ENCODE measurements around the gene DACH1.
A peak's percentile ranks its signal among the peaks of the same experiment; 100 is the strongest.

The DACH1 gene

DNA sequence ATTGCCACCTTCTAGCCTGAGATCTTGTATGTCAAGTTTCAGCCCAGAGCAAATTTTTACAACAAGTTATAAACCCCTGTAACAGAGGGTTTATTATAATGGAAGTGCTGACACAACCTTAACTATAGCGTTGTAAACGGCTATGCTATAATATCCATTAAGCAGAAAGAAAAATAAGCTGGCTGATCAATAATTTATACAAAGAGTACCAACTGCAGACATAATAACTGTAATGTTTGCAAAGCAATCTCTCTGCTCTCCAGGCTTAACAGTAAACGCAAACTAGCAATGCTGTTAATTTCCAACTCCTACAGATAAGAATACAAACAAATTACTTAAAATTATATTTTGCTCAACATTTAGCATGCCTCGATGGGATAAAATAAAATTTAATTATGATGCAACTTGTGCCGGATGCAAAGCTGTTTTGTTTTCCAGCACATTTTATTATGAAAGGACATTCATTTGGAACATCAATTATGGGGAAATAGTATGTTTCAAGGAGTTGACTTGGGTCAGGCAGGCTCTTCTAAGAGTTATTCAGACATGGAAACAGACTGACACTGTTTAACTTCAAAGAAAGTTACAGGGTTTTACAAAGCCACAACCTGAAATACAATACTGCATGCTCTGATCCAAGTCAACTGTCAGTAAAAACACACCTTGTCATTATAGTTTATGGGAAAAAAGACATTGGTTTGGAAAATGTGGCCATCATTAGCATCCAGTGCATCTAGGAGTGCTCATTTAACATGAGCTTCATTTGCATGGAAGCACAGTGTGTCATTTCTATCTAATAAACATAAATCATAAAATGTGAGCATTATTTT is 6.6 kb upstream of the DACH1 start:
- H3K4me1 Mint-ChIP-seq (ENCODE audit: low read depth) = no peaks in the 10 kb centered on the region
- no peaks in the 10 kb centered on the region for H3K9me3 Mint-ChIP-seq
- no peaks in the 10 kb centered on the region for H3K36me3 Mint-ChIP-seq (ENCODE audit: low read depth)

GRCh38 chr13:71871844-71872243 is 4.8 kb upstream of the DACH1 start:
- Mint-ChIP-seq H3K27me3 (peaks cover 32% of the 10 kb centered on the region), H3K4me3 (no peak overlapping the region), H3K4me1 (ENCODE audit: low read depth) (peaks cover 7% of the 10 kb centered on the region), H3K27ac (no peak overlapping the region), H3K9me3 (no peaks in the 10 kb centered on the region), H3K36me3 (ENCODE audit: low read depth) (no peaks in the 10 kb centered on the region)
- no peak for DNase-seq

More for the DNA sequence above, 6.6 kb upstream of the DACH1 start:
- Mint-ChIP-seq H3K27ac (no peak overlapping the region), H3K27me3 (peaks cover 18% of the 10 kb centered on the region), H3K4me3 (no peak overlapping the region)
- DNase-seq = no peak

- no peak overlapping the region for H3K27ac Mint-ChIP-seq
- no peaks in the 10 kb centered on the region for H3K9me3 Mint-ChIP-seq
- no peak overlapping the region for H3K4me3 Mint-ChIP-seq
- no peaks in the 10 kb centered on the region for H3K36me3 Mint-ChIP-seq (ENCODE audit: low read depth)
- H3K4me1 Mint-ChIP-seq (ENCODE audit: low read depth) = peaks cover 7% of the 10 kb centered on the region
- DNase-seq = no peak
- H3K27me3 Mint-ChIP-seq = peaks cover 37% of the 10 kb centered on the region
Observed at GRCh38 chr13:71871176-71871754, 4.3 kb upstream of the DACH1 start.

GRCh38 chr13:71870100-71870499 is 3.1 kb upstream of the DACH1 start:
- Mint-ChIP-seq H3K27ac (no peak overlapping the region), H3K36me3 (ENCODE audit: low read depth) (no peaks in the 10 kb centered on the region), H3K9me3 (no peaks in the 10 kb centered on the region), H3K4me3 (no peak overlapping the region), H3K27me3 (peaks cover 42% of the 10 kb centered on the region), H3K4me1 (ENCODE audit: low read depth) (peaks cover 11% of the 10 kb centered on the region)
- DNase-seq = no peak

DNA sequence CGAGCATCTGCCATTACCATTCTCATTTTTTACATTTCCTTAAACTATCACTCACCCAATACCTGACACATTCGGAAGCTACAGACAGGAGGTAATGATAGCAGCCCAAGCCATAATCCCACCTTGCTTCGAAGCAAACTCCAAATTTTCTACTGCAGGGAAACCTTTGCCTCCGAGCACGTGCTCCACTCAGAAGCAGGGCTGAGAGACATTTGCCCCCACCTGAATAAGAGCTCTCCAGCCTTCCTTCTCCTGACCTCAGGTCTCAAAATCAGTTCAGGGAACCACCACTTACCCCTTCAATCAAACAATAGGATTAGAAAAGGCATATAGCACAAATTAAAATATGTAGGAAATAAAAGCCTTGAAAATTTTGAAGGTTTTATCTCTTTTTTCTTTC is 2.3 kb upstream of the DACH1 start:
- Mint-ChIP-seq H3K27ac (no peak overlapping the region), H3K4me3 (no peak overlapping the region), H3K27me3 (peaks cover 50% of the 10 kb centered on the region), H3K36me3 (ENCODE audit: low read depth) (no peaks in the 10 kb centered on the region), H3K4me1 (ENCODE audit: low read depth) (peaks cover 20% of the 10 kb centered on the region), H3K9me3 (no peaks in the 10 kb centered on the region)
- no peak for DNase-seq

DNA sequence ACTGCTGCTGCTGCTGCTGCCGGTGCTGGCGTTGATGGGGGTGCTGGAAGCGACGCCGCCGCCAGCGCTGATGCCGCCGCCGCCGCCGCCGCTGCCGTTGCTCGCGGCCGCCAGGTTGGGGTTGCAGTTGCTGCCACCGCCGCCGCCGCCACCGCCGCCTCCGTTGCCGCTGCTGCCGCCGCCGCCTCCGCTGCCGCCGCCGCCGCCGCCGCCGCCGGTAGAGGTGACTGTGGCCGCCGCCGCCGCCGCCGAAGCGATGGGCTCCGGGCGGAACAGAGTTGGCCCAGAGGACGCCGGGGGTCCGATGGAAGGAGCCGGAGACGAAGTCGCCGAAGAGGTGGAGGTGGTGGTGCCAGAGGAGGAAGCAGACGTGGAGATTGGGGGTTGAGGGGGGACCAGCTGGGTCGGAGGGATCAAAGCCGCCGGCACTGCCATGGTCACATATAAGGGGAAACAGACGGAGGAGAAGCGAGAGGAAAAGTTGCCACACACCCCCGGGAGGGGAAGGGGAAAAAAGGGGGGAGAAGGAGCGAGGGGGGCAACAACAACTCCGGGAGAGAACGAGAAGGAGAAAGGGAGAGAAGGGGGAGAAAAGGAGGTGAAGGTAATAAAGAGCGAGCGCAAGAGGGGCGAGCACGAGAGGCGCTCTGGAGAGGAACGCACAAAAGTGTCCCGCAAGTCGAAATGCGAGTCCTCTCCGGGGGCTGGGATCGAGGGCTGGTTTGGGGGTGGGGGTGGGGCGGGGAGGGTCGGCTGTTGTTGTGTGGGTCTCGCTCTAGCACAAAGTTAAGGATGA is 471 bp downstream of the DACH1 start:
- Mint-ChIP-seq H3K9me3 (no peaks in the 10 kb centered on the region), H3K36me3 (ENCODE audit: low read depth) (no peaks in the 10 kb centered on the region), H3K27ac (no peak overlapping the region), H3K4me3 (peak overlapping the region; percentile 69), H3K27me3 (peaks cover 69% of the 10 kb centered on the region), H3K4me1 (ENCODE audit: low read depth) (peaks cover 20% of the 10 kb centered on the region)
- peak; percentile 41 for DNase-seq

DNA sequence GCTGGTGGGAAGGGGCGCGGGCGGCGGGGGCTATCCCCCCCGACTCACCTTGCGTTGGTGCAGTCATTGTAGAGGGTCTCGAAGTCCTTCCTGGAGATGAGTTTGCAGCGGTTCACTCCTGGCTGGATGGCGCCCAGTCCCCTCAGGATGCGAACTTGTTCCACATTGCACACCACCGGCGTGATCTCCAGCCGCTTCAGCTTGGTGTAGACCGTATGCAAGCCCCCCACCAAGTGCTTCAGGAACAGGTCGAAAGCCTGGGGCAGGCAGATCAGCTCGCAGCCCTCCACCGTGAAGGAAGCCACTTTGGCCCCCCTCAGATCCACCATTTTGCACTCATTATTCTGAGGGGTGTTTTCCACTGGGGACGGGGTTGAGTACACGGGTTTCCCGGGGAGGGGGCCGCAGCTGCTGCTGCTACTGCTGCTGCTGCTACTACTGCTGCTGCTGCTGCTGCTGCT is 1.1 kb downstream of the DACH1 start:
- Mint-ChIP-seq H3K4me1 (ENCODE audit: low read depth) (peaks cover 20% of the 10 kb centered on the region), H3K9me3 (no peaks in the 10 kb centered on the region), H3K36me3 (ENCODE audit: low read depth) (no peaks in the 10 kb centered on the region), H3K27ac (no peak overlapping the region), H3K27me3 (peaks cover 69% of the 10 kb centered on the region), H3K4me3 (peak overlapping the region; percentile 52)
- peak; percentile 33 for DNase-seq

- H3K36me3 Mint-ChIP-seq (ENCODE audit: low read depth) = no peaks in the 10 kb centered on the region
- no peak overlapping the region for H3K27ac Mint-ChIP-seq
- H3K4me1 Mint-ChIP-seq (ENCODE audit: low read depth) = peaks cover 20% of the 10 kb centered on the region
- H3K9me3 Mint-ChIP-seq = no peaks in the 10 kb centered on the region
- H3K27me3 Mint-ChIP-seq = peaks cover 64% of the 10 kb centered on the region
- H3K4me3 Mint-ChIP-seq = peak overlapping the region; percentile 80
- DNase-seq = peak; percentile 37
Observed at GRCh38 chr13:71864986-71865873, 1.8 kb downstream of the DACH1 start.

DNA sequence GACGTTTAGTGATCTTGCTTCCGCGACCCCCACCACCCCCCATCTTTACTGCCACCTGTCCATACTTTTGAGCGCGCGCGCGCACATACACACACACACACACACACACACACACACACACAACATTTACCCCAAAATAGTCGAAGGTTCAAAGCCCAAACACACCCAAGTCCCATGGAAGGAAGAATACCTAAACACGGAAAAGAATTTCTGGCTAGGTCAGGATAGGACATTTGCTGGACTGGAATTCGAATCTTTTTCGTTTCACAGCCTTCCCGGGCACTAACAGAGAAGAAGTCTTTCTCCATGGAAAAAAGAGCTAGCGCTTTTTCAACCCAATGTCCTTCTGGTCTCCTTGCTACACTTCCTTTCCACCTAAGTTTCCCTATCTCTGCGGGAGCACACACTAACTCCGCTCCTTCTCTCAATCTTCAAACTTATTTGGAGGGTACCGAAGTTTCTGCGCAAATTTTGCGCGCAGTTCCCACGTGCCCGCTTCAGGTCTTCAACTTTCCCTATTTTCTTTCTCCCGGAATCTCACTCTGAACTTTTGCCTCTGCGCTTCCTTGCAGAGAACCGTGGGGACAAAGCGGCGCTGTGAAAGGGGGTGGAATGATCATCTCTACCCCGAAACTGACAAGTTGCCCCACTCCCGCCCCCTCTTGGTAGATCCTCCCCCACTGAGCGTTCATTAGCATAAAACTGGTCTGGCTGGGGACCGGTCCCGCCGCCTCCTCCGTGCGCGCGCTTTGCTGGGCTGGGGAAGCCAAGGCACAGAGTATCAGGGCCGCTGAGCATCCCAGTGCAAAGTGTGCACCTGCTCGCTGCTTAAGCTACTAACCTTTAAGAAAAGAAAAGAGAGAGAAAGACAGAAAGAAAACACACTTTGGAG is 2.7 kb downstream of the DACH1 start:
- Mint-ChIP-seq H3K4me3 (peak overlapping the region; percentile 80), H3K36me3 (ENCODE audit: low read depth) (no peaks in the 10 kb centered on the region)

DNA sequence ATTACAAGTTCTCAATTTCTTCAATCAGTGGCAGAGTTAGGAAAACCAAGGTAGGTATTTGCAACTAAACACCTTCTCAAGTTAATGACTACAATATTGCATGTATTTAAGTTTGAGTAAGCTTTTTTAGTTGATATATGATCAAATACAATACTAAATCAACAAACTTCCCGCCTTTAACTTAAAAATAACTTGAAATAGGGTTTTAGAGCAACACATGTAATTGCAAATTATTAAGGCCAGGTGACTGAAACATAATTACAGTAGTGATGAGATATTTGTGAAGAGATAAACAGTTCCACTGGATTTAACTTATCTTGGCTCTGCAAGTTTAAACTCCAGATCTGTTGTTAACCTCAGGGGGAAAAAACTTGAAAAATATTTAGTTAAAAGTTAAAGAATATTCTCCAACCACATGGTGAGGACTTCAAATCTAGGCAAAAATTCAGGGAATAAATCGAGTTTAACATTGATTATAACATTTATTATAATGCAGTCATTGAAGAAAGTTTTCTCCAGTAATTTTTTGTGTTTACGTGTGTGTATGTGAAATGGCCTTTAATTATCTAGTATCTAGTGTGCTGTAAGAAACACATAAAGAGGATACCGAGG is 3.6 kb downstream of the DACH1 start:
- H3K27me3 Mint-ChIP-seq = peaks cover 50% of the 10 kb centered on the region
- H3K9me3 Mint-ChIP-seq = no peaks in the 10 kb centered on the region
- H3K27ac Mint-ChIP-seq = no peak overlapping the region
- no peaks in the 10 kb centered on the region for H3K36me3 Mint-ChIP-seq (ENCODE audit: low read depth)
- no peak overlapping the region for H3K4me3 Mint-ChIP-seq
- DNase-seq = no peak
- H3K4me1 Mint-ChIP-seq (ENCODE audit: low read depth) = peaks cover 20% of the 10 kb centered on the region

More for the DNA sequence above, 2.7 kb downstream of the DACH1 start:
- Mint-ChIP-seq H3K27ac (no peak overlapping the region), H3K9me3 (no peaks in the 10 kb centered on the region), H3K27me3 (peaks cover 57% of the 10 kb centered on the region), H3K4me1 (ENCODE audit: low read depth) (peaks cover 20% of the 10 kb centered on the region)
- DNase-seq = peak; percentile 33

DNA sequence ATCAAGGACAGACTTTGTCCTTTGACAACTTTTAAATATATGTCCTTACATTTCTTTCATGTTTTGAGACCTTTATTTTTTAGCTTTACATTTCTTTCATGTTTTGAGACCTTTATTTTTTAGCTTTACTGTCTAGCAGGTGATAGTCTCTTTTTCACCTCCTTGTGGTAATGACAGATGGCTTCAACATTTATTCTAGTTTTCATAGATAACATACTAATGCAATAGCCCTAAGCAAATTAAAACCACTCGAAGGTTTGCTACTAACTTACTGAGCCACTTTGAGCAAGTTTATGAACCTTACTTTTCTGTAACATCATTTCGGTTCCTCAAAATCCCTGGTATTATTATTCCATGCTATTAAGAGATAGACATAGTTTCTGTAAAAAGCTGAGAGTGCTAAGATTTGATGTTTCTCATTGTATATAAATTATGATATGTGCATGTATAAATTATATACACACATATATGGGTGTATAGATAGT is 4.5 kb downstream of the DACH1 start:
- Mint-ChIP-seq H3K4me3 (no peak overlapping the region), H3K27ac (no peak overlapping the region), H3K27me3 (peaks cover 43% of the 10 kb centered on the region), H3K36me3 (ENCODE audit: low read depth) (no peaks in the 10 kb centered on the region), H3K4me1 (ENCODE audit: low read depth) (peaks cover 20% of the 10 kb centered on the region), H3K9me3 (no peaks in the 10 kb centered on the region)
- no peak for DNase-seq

DNA sequence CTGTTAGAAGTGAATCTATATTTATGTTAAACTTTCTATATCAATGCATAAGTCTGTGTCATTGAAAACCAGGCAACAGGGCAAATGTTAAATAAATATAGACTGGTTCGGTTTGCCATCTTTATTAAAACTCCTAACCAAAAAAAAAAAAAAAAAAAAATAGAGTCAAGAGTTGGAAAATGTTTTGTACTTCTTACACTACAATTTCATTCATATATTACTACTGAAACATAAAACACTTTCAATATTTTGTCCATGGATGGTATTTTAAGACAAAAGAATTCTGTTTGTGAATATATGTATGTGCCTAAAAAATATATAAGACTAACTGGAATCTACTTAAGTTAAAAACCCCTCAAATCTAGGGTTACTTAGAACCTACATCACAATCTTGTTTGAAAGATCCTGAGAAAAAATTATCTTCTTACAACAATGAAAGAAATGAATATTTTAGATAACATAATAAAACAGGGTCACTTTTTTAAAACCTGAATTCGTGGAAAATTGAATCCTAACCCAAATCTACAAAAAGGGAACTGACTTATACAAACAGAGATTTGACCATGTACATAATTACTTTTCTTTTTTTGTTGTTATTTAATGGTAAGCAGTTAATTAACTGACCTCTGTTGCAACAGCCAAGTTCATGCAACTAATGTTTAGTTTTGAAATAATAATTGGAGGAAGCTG is 5.1 kb downstream of the DACH1 start:
- H3K4me1 Mint-ChIP-seq (ENCODE audit: low read depth) = peaks cover 14% of the 10 kb centered on the region
- DNase-seq = no peak

More for the DNA sequence above, 5.1 kb downstream of the DACH1 start:
- Mint-ChIP-seq H3K36me3 (ENCODE audit: low read depth) (no peaks in the 10 kb centered on the region), H3K4me3 (no peak overlapping the region), H3K9me3 (no peaks in the 10 kb centered on the region), H3K27me3 (peaks cover 37% of the 10 kb centered on the region), H3K27ac (no peak overlapping the region)

Measured in activated T-cell treated with anti-CD3 and anti-CD28 coated beads, Interleukin-2, amount 50 U/mL, for 24 hours (primary cell).